Ovary (tissue), 3 donors: ENCODE measurements around the gene DAGLA.

Experiments used
- EP300 ChIP-seq: sonication (generic); formaldehyde crosslinking; IDR thresholded peaks from one replicate; pipeline ENCODE4 v1.6.1; 2017; ENCODE audit warnings: antibody characterized with exemption
- POLR2A ChIP-seq: fragments of 450-650 bp; IDR thresholded peaks from one replicate; pipeline ENCODE4 v1.6.1; 2017; ENCODE audit warnings: antibody characterized with exemption, mild to moderate bottlenecking, moderate library complexity
- TF ChIP-seq, protein P1 (sequence below), 3 donors: fragments of 450-650 bp in 2 of 3; fragments of 200-600 bp in 1 of 3; IDR thresholded peaks; one replicate each; pipeline versions ENCODE4 v1.5.1 to v1.8.0; 2016 to 2022; ENCODE audit warnings: antibody characterized with exemption in 3 of 3, mild to moderate bottlenecking in 1 of 3
- donor health status: DM: no; HTN: no; CAD: no.

- TF ChIP-seq, protein P1, sequence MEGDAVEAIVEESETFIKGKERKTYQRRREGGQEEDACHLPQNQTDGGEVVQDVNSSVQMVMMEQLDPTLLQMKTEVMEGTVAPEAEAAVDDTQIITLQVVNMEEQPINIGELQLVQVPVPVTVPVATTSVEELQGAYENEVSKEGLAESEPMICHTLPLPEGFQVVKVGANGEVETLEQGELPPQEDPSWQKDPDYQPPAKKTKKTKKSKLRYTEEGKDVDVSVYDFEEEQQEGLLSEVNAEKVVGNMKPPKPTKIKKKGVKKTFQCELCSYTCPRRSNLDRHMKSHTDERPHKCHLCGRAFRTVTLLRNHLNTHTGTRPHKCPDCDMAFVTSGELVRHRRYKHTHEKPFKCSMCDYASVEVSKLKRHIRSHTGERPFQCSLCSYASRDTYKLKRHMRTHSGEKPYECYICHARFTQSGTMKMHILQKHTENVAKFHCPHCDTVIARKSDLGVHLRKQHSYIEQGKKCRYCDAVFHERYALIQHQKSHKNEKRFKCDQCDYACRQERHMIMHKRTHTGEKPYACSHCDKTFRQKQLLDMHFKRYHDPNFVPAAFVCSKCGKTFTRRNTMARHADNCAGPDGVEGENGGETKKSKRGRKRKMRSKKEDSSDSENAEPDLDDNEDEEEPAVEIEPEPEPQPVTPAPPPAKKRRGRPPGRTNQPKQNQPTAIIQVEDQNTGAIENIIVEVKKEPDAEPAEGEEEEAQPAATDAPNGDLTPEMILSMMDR (IDR thresholded peaks at IDR 0.05), result no peak
- TF ChIP-seq POLR2A (no peak), EP300 (no peak)
These were observed 8.4 kb downstream of the DAGLA start for GRCh38 chr11:61688365-61689163.
